H9 (cell line): ENCODE data around the gene SRF. TPM values are rescaled to one million over a fixed set of nuclear protein-coding genes. Genes with fewer than 3 reads are reported as not detected.

Experiments
- DNase-seq: peaks from one replicate; pipeline ENCODE4 v3.0.0-alpha.2; 2017
- H2AFZ ChIP-seq: one replicate; pipeline ENCODE4 v1.6.1; 2013; ENCODE audit warnings: mild to moderate bottlenecking, low read length, control low read depth, moderate library complexity
- H2AK5ac ChIP-seq: 2 replicates; pipeline ENCODE4 v1.6.1; 2013; ENCODE audit warnings: low read length, control low read depth, mixed read lengths; ENCODE audit not compliant: insufficient read length
- H2BK120ac ChIP-seq: one replicate; pipeline ENCODE4 v1.6.1; 2013; ENCODE audit warnings: low read depth, mild to moderate bottlenecking, low read length, control low read depth, inconsistent platforms; ENCODE audit not compliant: poor library complexity, severe bottlenecking
- H2BK12ac ChIP-seq: 2 replicates; pipeline ENCODE4 v1.6.1; 2013; ENCODE audit warnings: low read length, control low read depth, mixed read lengths, low read depth; ENCODE audit not compliant: insufficient read length
- H2BK15ac ChIP-seq: 2 replicates; pipeline ENCODE4 v1.6.1; 2013; ENCODE audit warnings: low read depth, low read length, control low read depth
- H2BK20ac ChIP-seq: one replicate; pipeline ENCODE4 v1.6.1; 2013; ENCODE audit warnings: low read depth, mild to moderate bottlenecking, low read length, control low read depth, inconsistent platforms; ENCODE audit not compliant: poor library complexity, severe bottlenecking
- H2BK5ac ChIP-seq: 2 replicates; pipeline ENCODE4 v1.6.1; 2013; ENCODE audit warnings: low read length, control low read depth, mixed read lengths; ENCODE audit not compliant: insufficient read length
- H3K14ac ChIP-seq: 2 replicates; pipeline ENCODE4 v1.6.1; 2013; ENCODE audit warnings: low read length, control low read depth; ENCODE audit not compliant: insufficient read depth
- H3K18ac ChIP-seq: 2 replicates; pipeline ENCODE4 v1.6.1; 2013; ENCODE audit warnings: low read depth, mild to moderate bottlenecking, mixed read lengths, low read length, control low read depth; ENCODE audit not compliant: insufficient read length
- H3K23ac ChIP-seq: 2 replicates; pipeline ENCODE4 v1.6.1; 2013; ENCODE audit warnings: low read length, control low read depth, mixed read lengths, low read depth; ENCODE audit not compliant: insufficient read length
- H3K23me2 ChIP-seq: 2 replicates; pipeline ENCODE4 v1.6.1; 2013; ENCODE audit warnings: low read depth, mild to moderate bottlenecking, mixed read lengths, low read length, control low read depth; ENCODE audit not compliant: insufficient read length, poor library complexity, severe bottlenecking
- H3K27ac ChIP-seq: 2 replicates; pipeline ENCODE4 v1.5.1; 2013; ENCODE audit warnings: low read length, control low read depth, mixed read lengths, low read depth; ENCODE audit not compliant: insufficient read length
- H3K27me3 ChIP-seq: 2 replicates; pipeline ENCODE4 v1.6.1; 2013; ENCODE audit warnings: low read length, control low read depth, inconsistent platforms; ENCODE audit not compliant: insufficient read depth
- H3K4ac ChIP-seq: 2 replicates; pipeline ENCODE4 v1.6.1; 2013; ENCODE audit warnings: low read depth, mild to moderate bottlenecking, control low read depth, inconsistent platforms, low read length, moderate library complexity
- H3K4me1 ChIP-seq: 2 replicates; pipeline ENCODE4 v1.6.1; 2013; ENCODE audit warnings: low read length, control low read depth, inconsistent platforms; ENCODE audit not compliant: insufficient read depth
- H3K4me2 ChIP-seq: 2 replicates; pipeline ENCODE4 v1.6.1; 2013; ENCODE audit warnings: low read length, control low read depth, mixed read lengths; ENCODE audit not compliant: insufficient read length, insufficient read depth
- H3K56ac ChIP-seq: 2 replicates; pipeline ENCODE4 v1.6.1; 2013; ENCODE audit warnings: low read depth, mild to moderate bottlenecking, mixed read lengths, low read length, control low read depth; ENCODE audit not compliant: insufficient read length
- H3K79me1 ChIP-seq: 2 replicates; pipeline ENCODE4 v1.6.1; 2013; ENCODE audit warnings: low read depth, mild to moderate bottlenecking, moderate library complexity, low read length, control low read depth, inconsistent platforms; ENCODE audit not compliant: insufficient read depth, poor library complexity, severe bottlenecking
- H3K79me2 ChIP-seq: 2 replicates; pipeline ENCODE4 v1.6.1; 2013; ENCODE audit warnings: low read length, control low read depth, inconsistent platforms; ENCODE audit not compliant: insufficient read depth
- H3K9ac ChIP-seq: 2 replicates; pipeline ENCODE4 v1.6.1; 2013; ENCODE audit warnings: low read length, control low read depth, mixed read lengths; ENCODE audit not compliant: insufficient read length; ENCODE audit errors: extremely low read depth
- H3K9me3 ChIP-seq: one replicate; pipeline ENCODE4 v1.6.1; 2013; ENCODE audit warnings: low read depth, low read length, inconsistent platforms; ENCODE audit not compliant: control insufficient read depth
- H3T11ph ChIP-seq: one replicate; pipeline ENCODE4 v1.6.1; 2013; ENCODE audit warnings: mild to moderate bottlenecking, low read length, control low read depth, inconsistent platforms
- H4K20me1 ChIP-seq: one replicate; pipeline ENCODE4 v1.6.1; 2013; ENCODE audit not compliant: control insufficient read depth, insufficient read length, insufficient read depth
- H4K5ac ChIP-seq: 2 replicates; pipeline ENCODE4 v1.6.1; 2013; ENCODE audit warnings: low read depth, mild to moderate bottlenecking, mixed read lengths, low read length, control low read depth; ENCODE audit not compliant: insufficient read length
- H4K8ac ChIP-seq: replicated peaks from 2 replicates; pipeline ENCODE4 v1.6.1; 2013; ENCODE audit warnings: low read length, control low read depth, mixed read lengths, low read depth; ENCODE audit not compliant: insufficient read length
- H4K91ac ChIP-seq: 2 replicates; pipeline ENCODE4 v1.6.1; 2013; ENCODE audit warnings: low read depth, mild to moderate bottlenecking, moderate library complexity, mixed read lengths, low read length, control low read depth; ENCODE audit not compliant: insufficient read length
- H3K27ac Mint-ChIP-seq, 3 experiments: 2 replicates in 2 of 3; 3 replicates in 1 of 3; pipeline ENCODE4 v1.8.0; 2020 to 2021; ENCODE audit warnings: mixed read lengths in 3 of 3, mild to moderate bottlenecking in 1 of 3, moderate library complexity in 1 of 3
- H3K27me3 Mint-ChIP-seq: 2 replicates; pipeline ENCODE4 v1.8.0; 2021; ENCODE audit warnings: low read depth, mild to moderate bottlenecking, moderate library complexity, mixed read lengths
- H3K36me3 Mint-ChIP-seq, 3 experiments: 2 replicates in 2 of 3; 3 replicates in 1 of 3; pipeline ENCODE4 v1.8.0; 2020 to 2021; ENCODE audit warnings: low read depth in 3 of 3, mixed read lengths in 3 of 3; ENCODE audit not compliant: insufficient read depth in 1 of 3
- H3K4me1 Mint-ChIP-seq, 2 experiments: 2 replicates each; pipeline ENCODE4 v1.8.0; 2020; ENCODE audit warnings: mixed read lengths in 2 of 2
- H3K4me3 Mint-ChIP-seq, 2 experiments: 2 replicates in 1 of 2; 3 replicates in 1 of 2; pipeline ENCODE4 v1.8.0; 2020 to 2021; ENCODE audit warnings: mild to moderate bottlenecking in 2 of 2, mixed read lengths in 2 of 2, moderate library complexity in 1 of 2
- H3K9me3 Mint-ChIP-seq, 2 experiments: 2 replicates in 1 of 2; 3 replicates in 1 of 2; pipeline ENCODE4 v1.8.0; 2020; ENCODE audit warnings: mild to moderate bottlenecking in 2 of 2, mixed read lengths in 2 of 2, moderate library complexity in 1 of 2
- CTCF ChIP-seq: fragments of 200-600 bp; sonication (generic); conservative IDR thresholded peaks from 3 replicates; pipeline ENCODE4 v1.8.0; 2021; ENCODE audit warnings: antibody characterized with exemption, mild to moderate bottlenecking
- WGBS: extraction: QIAGEN DNeasy Blood & Tissue Kit; methylation state at CpG from one replicate; pipeline ENCODE4 v1.1.7; 2013; ENCODE audit warnings: missing lambda C conversion rate, low lambda C conversion rate, mixed read lengths; ENCODE audit not compliant: insufficient read length; ENCODE audit errors: extremely low coverage; 5-methylcytosine and 5-hydroxymethylcytosine counted together
- total RNA-seq: library from RNA; stranded (reverse); gene quantifications from 2 replicates; pipeline ENCODE4 v1.2.1, GENCODE V29; 2021

The SRF gene
- total RNA-seq, 1 experiment from 2014 or later, result 57.5 TPM

- H3T11ph ChIP-seq, result no peak overlapping the region
- no peaks in the 10 kb centered on the region for H3K9me3 Mint-ChIP-seq
- no peak overlapping the region for H2AK5ac ChIP-seq
- H2BK12ac ChIP-seq, result no peak overlapping the region
- no peak overlapping the region for H2BK15ac ChIP-seq
- no peaks in the 10 kb centered on the region for H3K79me1 ChIP-seq
- H3K14ac ChIP-seq, result no peak overlapping the region
- H3K56ac ChIP-seq, result no peak overlapping the region
- no peak overlapping the region for H3K27ac Mint-ChIP-seq
- H2AFZ ChIP-seq, result no peak overlapping the region
- H3K23ac ChIP-seq, result no peak overlapping the region
- no peak overlapping the region for H2BK20ac ChIP-seq
- no peak overlapping the region for H3K27ac ChIP-seq
- H3K27me3 ChIP-seq, result no peaks in the 10 kb centered on the region
- H3K4me3 Mint-ChIP-seq, result no peak overlapping the region
- H3K4me1 ChIP-seq, result no peaks in the 10 kb centered on the region
- H3K9me3 ChIP-seq, result no peaks in the 10 kb centered on the region
- no peak overlapping the region for H4K5ac ChIP-seq
- H2BK5ac ChIP-seq, result no peak overlapping the region
- H4K20me1 ChIP-seq, result no peaks in the 10 kb centered on the region
- H4K91ac ChIP-seq, result no peak overlapping the region
- DNase-seq, result no peak
- no peak overlapping the region for H3K18ac ChIP-seq
- H2BK120ac ChIP-seq, result no peak overlapping the region
- H3K23me2 ChIP-seq, result no peaks in the 10 kb centered on the region
- no peaks in the 10 kb centered on the region for H3K27me3 Mint-ChIP-seq
- H3K4me1 Mint-ChIP-seq, result peaks cover 10% of the 10 kb centered on the region in 2 experiments
- H3K9ac ChIP-seq, result no peak overlapping the region
- no peaks in the 10 kb centered on the region for H3K79me2 ChIP-seq
- peaks cover 6 to 42% (median 30%) of the 10 kb centered on the region in 3 experiments for H3K36me3 Mint-ChIP-seq
- WGBS, result no CpG with 5 or more reads among the region's 16 CpGs
- no peak for TF ChIP-seq CTCF
- no peak overlapping the region for H3K4me2 ChIP-seq
- no peak overlapping the region for H3K4ac ChIP-seq
- no peak overlapping the region for H4K8ac ChIP-seq
Observed at GRCh38 chr6:43141644-43142043, 29.4 kb upstream of the SRF start.
